ENCODE results near the gene NPEPPS.

NPEPPS gene

DNA sequence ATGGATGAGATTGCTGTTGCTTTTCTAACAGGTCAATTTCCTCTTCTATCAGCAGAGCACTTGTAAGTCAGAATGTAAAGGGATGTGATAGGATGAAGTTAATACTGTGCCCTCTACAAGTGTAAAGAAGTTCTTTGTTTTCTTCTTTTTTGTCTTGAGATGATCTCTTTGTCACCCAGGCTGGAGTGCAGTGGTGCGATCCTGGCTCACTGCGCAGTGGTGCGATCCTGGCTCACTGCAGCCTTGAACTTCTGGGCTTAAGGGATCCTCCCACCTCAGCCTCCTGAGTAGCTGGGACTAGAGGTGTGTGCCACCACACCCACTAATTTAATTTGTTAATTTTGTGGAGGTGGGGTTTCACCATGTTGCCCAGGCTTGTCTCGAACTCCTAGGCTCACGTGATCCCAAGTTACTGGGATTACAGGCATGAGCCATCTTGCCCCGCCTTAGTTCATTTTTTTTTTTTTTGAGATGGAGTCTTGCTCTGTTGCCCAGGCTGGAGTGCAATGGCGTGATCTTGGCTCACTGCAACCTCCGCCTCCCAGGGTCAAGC lies 97.2 kb downstream of the NPEPPS start:
- DNase-seq (ENCODE audit: low read depth in 2 of 2) = no peak

DNA sequence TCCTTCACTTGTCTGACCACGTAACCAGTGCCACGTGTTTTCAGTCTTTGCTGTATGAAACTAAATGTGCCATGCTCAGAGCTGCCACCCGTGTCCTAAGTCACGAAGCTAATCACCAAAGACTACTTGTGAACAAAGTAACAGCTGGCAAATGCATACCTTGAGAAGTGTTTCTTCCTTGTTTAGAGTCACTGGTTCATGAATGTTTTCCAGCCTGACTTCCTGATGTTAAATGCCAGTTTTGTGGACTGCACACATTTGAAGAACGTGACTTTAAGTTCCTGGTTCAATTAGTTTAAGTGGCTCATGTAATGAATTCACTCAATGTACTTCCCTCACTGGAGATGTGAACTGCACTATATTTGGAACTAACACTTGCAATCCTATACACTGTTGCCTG lies 98.9 kb downstream of the NPEPPS start:
- DNase-seq (ENCODE audit: low read depth in 2 of 2) = no peak

DNA sequence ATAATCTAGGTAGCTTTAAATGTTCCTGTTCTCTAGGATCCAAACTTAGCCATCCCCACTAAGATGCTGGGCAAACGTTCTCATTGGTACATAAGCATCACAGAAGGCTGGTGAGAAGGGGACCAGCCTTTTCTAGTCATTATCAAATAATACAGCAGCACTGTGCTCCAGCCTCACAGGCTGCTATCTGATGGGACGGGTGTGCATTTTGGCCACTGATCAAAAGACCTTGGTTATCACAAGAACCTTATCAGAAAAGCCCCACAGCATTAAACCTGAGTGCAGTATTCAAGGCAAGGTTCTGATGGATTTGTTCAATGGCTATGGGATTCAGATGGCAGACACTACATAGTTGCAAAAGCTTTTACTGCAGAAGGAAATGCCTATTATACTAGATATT lies 99.7 kb downstream of the NPEPPS start:
- DNase-seq (ENCODE audit: low read depth in 2 of 2) = no peak

DNA sequence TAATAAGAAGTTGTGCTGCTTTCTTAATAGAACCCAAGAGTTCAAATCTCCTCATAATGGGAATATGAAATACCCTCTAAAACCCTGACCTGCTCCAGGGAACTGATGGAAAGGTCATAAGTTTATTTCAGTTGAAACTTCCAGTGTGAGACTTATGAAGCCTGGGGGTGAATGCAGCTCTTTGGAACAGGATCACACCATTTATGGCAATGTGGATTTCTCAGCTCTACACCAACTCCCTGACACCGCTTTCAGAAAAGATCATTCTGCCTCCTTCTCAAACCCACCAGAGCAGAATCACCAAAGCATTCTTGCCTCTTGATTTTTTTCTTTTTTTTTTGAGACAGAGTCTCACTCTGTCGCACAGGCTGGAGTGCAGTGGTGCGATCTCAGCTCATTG lies 102.1 kb downstream of the NPEPPS start:
- no peak for DNase-seq (ENCODE audit: low read depth in 2 of 2)

DNA sequence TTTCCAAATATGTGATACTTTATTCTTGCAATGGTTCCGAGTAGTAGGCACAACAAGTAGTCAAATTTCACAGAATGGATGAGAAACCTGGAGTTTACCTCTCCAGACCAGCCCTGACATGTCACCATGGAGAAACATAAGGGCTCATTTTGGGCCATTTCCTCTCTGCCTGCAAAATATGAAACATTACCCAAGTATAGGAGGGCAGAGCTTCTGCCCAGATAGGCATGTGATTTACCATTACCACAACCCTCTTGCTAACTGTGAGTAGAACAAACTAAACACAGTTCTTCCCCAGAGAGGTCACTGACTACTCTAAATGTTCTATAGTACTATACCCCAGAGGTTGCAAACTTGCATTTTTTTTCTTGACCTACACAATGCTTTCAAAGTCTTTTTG lies 103.1 kb downstream of the NPEPPS start:
- no peak for DNase-seq (ENCODE audit: low read depth in 2 of 2)

DNA sequence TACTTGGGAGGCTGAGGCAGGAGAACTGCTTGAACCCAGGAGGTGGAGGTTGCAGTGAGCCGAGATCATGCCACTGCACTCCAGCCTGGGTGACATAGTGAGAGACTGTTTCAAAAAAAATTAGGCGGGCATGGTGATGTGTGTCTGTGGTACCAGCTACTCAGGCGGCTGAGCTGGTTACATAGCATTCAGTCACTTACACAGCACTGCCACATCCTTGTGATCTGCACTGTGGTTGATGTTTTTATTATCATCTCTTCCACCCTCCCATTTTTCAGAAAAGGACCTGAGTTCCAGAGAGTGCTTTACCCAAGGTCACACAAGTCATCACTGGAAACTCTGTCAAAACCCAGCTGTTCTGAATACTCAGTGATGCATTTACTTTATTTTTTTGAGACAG lies 104.0 kb downstream of the NPEPPS start:
- no peak for DNase-seq (ENCODE audit: low read depth in 2 of 2)

DNA sequence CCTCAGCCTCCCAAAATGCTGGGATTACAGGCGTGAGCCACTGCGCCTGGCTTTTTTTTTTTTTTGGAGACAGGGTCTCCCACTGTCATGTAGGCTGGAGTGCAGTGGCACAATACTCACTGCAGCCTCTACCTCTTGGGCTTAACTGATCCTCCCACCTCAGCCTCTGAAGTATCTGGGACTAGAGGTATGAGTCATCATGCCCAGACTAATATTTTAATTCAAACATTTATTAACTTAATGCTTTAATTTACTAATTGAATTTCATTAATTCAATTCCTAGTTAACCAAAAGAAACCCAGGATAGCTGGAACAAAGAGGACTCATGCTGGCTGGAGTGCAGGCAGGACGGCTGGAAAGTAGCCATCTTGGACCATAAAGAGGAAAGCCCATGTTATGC lies 104.8 kb downstream of the NPEPPS start:
- DNase-seq (ENCODE audit: low read depth in 2 of 2) = no peak

DNA sequence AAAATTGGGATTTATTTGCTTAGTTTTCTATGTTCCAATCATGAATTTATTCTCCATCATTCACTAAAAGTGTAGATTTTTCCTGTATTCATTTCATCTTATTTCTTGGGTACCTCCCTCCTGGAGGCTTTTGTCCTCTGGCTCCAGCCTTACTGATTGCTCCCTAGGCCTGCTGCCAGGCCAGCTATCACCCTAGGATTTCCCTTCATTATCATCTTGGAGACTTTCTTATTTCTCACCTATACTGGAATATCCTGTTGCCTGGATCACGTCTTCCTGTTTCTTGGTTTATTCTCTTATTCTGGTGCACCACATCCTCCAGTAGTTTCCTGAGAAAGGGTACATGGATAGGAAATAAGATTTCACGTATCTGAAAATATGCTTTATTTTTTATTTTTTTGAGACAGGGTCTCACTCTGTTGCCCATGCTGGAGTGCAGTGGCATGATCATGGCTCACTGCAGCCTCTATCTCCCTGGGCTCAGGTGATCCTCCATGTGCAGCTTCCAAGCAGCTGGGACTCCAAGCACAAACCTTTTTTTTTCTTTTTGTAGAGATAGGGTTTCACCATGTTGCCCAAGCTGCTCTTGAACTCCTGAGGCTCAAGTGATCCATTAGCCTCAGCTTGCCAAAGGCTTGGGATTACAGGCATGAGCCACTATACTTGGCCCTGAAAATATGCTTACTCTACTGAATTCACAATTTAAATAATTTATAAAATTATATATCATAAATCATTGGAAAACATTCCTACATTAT lies 105.5 kb downstream of the NPEPPS start:
- no peak for DNase-seq (ENCODE audit: low read depth in 2 of 2)

DNA sequence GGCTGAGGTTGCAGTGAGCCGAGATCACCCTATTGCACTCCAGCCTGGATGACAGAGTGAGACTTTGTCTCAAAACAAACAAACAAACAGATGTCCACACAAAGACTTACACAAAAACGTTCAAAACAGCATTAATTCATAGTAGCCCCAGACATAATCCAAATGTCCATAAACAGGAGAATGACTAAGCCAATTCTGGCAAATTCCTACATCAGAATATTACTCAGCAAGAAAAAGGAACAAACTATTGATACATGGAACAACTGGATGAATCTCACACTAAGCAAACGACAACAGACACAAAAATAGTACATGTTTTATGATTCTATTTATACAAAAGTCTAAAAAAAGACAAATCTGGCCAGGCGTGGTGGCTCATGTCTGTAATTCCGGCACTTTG lies 108.0 kb downstream of the NPEPPS start:
- no peak for DNase-seq (ENCODE audit: low read depth in 2 of 2)

DNA sequence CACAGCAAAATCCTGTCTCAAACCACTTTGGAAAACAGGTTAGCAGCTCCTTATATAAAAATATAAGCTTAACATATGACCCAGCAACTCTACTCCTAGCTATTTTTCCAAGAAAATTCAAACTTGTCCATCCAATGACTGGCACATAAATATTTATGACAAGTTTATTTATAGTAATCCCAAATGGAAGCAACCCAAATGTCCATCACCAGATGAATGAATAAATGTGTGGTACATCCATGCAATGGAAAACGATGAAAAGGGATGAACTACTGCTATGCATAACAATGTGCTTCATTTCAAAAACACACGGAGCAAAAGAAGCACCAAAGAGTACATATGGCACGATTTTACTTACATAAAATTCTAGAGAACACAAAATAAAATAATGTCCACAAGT lies 109.2 kb downstream of the NPEPPS start:
- DNase-seq (ENCODE audit: low read depth in 2 of 2) = no peak

DNA sequence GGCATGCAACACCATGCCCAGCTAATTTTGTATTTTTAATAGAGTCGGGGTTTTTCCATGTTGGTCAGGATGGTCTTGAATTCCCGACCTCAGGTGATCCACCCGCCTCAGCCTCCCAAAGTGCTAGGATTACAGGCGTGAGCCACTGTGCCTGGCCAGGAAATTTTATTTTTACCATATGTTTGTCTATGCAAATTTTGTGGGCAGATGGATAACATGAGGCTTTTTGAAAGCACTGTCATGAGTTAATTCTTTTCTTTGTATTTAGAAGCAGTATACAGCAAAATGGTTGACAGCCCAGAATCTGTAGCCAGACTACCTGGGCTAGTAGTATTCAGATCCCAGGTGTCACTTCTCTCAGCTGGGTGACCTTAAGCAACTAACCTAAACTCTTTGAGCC lies 110.3 kb downstream of the NPEPPS start:
- DNase-seq (ENCODE audit: low read depth in 2 of 2) = no peak

DNA sequence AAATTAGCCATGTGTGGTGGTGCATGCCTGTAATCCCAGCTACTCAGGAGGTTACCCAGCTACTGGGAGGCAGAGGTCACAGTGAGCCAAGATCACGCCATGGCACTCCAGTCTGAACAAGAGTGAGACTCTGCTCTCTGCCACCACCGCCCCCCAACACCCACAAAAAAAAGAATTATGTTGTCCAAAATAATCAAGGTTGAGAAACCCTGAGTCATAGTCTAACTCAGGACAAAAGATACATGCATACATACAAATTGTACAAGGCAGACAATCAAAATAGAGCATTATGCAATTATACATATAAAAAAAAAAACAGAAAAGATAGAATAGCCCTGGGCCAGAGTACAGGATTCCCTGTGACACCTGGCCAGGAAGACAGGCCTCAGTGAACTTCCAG lies 112.2 kb downstream of the NPEPPS start:
- no peak for DNase-seq (ENCODE audit: low read depth in 2 of 2)

DNA sequence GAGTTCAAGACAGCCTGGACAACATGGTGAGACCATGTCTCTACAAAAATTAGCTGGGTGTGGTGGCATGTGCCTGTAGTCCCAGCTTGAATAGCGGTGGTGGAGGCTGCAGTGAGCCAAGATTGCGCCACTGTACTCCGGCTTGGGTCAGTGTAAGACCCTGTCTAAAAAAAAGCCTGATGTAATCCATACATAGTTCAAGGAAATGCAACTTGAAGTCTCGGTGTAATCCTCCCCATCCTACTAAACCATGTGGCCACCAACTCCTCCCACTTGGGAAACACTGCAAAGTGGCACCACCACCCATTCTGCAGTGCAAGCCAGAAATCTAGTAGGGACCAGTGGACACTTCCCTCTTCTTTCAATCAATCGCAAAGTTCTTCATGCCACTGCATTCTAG lies 113.4 kb downstream of the NPEPPS start:
- DNase-seq (ENCODE audit: low read depth in 2 of 2) = no peak

DNA sequence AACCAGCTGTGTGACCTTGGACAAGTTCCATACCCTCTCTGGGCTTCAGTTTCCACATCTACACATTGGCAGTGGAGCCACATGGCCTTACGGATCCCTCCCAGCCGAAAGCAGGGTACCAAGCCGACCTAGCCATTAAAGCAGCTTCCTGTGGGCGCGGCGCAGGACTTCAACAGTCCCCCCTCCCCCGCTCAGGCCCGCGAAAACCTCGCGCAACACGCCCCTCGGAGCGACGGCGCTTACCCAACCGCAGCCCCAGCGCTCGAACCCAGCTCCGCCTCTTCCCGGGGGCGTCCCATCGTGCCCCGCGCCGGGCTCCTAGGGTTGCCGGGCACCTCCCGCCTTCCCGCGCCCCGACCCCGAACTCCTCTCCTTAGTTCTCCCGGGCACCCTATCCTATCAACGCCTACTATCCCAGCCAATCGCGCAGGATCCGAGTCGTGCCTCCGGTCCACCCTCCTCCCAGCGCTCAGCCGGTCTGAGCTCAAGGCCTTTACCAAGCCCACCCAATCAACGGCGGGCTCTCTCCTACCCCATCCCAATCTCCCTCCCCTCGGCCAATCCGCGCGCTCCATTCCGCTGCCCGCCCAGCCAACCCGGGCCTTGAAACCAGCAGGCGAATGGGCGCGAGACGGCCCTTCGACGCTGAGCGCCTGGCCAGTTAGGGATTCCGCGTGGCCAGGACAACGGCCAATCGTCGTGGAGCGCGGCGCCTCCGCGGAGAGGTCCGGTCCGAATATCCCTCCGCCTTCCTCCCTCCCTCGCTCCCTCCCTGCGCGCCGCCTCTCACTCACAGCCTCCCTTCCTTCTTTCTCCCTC lies 118.5 kb downstream of the NPEPPS start, which contains the start of gene KPNB1:
Gene KPNB1 (plus strand): TSS at position 767 of the 819 bp plus-strand sequence. CDS start 326 bp downstream, outside the sequence.
- DNase-seq (ENCODE audit: low read depth in 2 of 2) = peak; percentile 97 to 98

DNA sequence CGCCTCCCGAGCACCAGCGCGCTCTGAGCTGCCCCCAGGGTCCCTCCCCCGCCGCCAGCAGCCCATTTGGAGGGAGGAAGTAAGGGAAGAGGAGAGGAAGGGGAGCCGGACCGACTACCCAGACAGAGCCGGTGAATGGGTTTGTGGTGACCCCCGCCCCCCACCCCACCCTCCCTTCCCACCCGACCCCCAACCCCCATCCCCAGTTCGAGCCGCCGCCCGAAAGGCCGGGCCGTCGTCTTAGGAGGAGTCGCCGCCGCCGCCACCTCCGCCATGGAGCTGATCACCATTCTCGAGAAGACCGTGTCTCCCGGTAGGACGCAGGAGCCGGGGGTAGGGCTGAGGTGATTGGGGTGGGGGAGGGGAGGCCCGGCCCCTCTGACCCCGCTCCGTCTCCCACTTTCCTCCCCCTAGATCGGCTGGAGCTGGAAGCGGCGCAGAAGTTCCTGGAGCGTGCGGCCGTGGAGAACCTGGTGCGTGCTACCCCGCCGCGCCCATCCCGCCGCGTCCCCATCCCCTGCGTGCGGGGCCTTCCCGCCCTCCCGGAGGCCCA lies 119.1 kb downstream of the NPEPPS start:
- DNase-seq (ENCODE audit: low read depth in 2 of 2) = peak in 1 of 2 donors; percentile 37

DNA sequence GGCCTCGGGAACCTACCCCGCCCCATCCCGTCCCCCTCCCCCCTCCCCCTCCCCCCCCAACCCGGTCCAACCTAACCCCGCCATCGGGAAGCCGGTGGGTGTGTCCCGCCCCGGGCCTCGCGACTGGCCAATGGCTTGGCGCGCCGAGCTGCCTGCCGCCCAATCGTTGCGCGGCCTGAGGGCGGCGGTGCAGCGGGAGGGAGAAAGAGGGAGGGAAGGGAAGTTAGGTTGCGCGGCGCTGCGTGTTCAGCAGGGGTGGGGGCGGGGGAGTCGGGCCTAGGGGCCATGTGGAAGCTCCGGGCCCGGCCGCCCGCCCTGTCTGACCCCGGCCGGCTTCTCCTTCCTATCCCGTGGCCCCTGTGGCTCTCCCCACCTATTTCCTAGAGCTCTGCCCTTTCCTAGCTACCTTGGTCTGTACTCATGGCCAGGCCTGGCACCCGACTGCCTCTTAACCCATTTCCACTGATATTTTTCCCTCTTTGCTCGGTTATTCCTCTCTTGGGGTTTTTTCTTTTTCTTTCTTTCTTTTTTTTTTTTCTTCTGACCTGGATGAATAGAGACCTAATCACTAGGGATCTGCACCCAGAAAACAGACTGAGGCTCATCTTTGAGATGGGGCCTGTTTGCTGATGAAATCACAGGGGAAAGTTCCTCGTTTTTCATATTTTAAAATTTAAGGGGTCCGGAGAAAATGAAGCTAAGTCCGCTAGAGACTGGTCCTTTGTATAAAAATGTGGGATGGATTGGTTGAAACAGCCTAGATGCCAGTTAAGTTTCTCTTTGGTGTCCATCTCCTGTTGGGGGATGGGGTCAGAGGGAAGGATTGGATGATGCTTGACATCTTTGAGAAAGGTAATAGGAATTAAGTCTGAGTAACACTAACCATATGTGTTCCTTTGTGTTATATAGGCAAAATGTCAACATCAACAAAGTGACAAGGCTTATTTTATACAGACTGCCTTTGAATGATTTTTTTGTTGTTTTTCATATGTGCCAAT lies 119.9 kb downstream of the NPEPPS start:
- peak; percentile 95 to 97 for DNase-seq (ENCODE audit: low read depth in 2 of 2)

DNA sequence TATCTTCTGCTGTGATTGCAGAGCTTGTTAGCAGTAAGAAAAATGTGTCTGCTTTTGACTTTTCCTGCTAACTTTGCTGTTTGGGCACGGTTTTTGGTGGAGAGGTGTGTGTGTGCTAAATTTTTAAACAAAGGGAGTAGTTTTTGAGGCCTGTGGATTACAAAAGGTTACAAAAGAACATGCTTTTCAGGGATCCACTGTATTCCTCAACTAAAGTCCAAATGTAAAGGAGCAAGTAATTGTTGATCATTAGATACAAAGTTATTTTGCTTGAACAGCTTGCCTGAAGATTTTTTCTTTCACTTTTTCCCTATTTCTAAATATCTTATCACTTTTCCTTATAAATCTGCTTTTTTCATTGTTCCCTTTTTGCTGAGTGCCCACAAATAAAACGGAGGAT lies 120.8 kb downstream of the NPEPPS start:
- DNase-seq (ENCODE audit: low read depth in 2 of 2) = no peak

DNA sequence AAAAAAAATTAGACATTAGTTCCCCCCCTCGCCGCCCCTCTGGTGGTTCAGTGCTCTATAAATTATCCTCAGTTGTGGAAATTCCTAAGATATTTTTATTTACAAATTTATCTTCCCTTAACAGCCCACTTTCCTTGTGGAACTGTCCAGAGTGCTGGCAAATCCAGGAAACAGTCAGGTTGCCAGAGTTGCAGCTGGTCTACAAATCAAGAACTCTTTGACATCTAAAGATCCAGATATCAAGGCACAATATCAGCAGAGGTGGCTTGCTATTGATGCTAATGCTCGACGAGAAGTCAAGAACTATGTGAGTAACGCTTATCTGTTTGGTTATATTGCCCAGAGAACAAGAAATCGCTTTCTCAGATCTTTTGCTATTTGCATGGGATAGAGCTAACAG lies 121.7 kb downstream of the NPEPPS start:
- no peak for DNase-seq (ENCODE audit: low read depth in 2 of 2)

DNA sequence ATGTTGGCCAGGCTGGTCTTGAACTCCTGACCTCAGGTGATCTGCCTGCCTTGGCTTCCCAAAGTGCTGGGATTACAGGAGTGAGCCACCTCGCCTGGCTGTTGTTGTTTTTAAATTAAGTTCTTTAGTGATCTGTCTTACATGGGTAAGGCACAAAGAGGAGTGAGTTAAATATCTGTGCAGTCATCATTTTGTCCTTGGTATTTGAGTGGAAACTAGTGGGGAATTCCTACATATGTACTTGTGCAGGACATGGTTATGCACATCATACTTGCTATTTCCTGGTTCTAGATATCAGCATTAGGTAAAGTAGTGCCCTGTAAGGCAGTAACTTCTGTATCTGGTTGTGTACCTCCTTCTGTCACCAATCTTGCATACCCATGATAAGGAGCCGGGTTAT lies 122.5 kb downstream of the NPEPPS start:
- no peak for DNase-seq (ENCODE audit: low read depth in 2 of 2)

DNA sequence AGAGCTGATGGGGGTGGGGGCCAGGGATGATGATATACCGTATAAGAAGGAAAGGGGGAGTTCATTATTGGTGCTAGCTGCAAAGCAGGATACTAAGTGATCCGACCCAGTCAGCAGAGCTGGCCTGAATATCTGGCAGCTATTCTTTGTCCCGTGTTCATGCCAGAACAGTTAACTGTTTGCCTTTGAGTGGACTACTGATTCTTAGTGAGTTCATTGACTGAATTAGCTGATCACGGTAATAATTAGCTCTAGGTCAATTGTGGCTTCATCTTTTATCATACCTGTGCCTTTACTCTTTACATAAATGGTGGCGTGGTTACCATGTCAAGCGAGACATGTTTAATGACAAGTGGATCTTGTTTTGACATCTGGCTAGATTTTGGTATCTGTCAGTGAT lies 124.1 kb downstream of the NPEPPS start:
- no peak for DNase-seq (ENCODE audit: low read depth in 2 of 2)

DNA sequence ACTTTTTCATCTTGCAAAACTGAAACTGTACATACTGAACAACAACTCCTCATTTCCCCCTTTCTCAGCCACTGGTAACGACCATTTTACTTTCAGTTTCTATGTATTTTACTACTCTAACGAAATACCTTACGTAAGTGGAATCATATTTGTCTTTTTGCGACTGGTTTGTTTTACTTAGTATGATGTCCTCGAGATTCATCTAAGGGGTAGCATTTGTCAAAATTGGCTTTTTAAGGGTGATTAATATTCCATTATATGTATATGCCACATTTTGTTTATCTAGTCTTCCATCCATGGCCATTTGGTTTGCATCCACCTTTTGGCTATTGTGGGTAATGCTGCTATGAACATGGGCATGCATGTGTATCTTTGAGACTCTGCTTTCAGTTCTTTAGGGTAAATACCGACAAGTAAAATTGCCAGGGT lies 129.2 kb downstream of the NPEPPS start:
- DNase-seq (ENCODE audit: low read depth in 2 of 2) = no peak
